Stimulated activated CD8-positive, alpha-beta memory T cell treated with anti-CD3 and anti-CD28 coated beads, Interleukin-15, amount 100 ng/mL, for 48 hours (primary cell): ENCODE measurements around the gene C8G.

ENCODE experiments used
- DNase-seq, 2 donors: peaks; one replicate each; pipeline ENCODE4 v3.0.0-alpha.2; 2020; ENCODE audit warnings: low read depth in 2 of 2

The C8G gene

GRCh38 chr9:136968333-136969127 lies 23.5 kb downstream of the C8G start:
- DNase-seq = no peak

GRCh38 chr9:136969150-136969549 lies 24.1 kb downstream of the C8G start:
- no peak for DNase-seq

GRCh38 chr9:136969774-136970173 lies 24.7 kb downstream of the C8G start:
- DNase-seq = no peak

GRCh38 chr9:136970361-136970760 lies 25.3 kb downstream of the C8G start:
- no peak for DNase-seq

- no peak for DNase-seq
Observed at GRCh38 chr9:136971746-136972145, 26.7 kb downstream of the C8G start.

GRCh38 chr9:136972335-136972734 lies 27.3 kb downstream of the C8G start:
- DNase-seq = no peak

- DNase-seq = no peak
Observed at GRCh38 chr9:136972743-136973142, 27.7 kb downstream of the C8G start.

- no peak for DNase-seq
Observed at GRCh38 chr9:136973618-136974617, 28.9 kb downstream of the C8G start.

GRCh38 chr9:136974817-136975535 lies 29.9 kb downstream of the C8G start:
- no peak for DNase-seq

- peak in 1 of 2 donors; percentile 19 for DNase-seq
Observed at GRCh38 chr9:136975644-136976043, 30.6 kb downstream of the C8G start.

- DNase-seq = no peak
Observed at GRCh38 chr9:136977223-136977622, 32.2 kb downstream of the C8G start, which contains the start of gene PTGDS. PTGDS (plus strand) TSS chr9:136977504; CDS start chr9:136977579, 75 bp downstream.

- no peak for DNase-seq
Observed at GRCh38 chr9:136977649-136978072, 32.6 kb downstream of the C8G start.

GRCh38 chr9:136978073-136978864 lies 33.2 kb downstream of the C8G start:
- peak in 1 of 2 donors; percentile 47 for DNase-seq

- no peak for DNase-seq
Observed at GRCh38 chr9:136978865-136979544, 34.0 kb downstream of the C8G start.

GRCh38 chr9:136979769-136980587 lies 34.9 kb downstream of the C8G start:
- DNase-seq = no peak

- DNase-seq = no peak
Observed at GRCh38 chr9:136980669-136981478, 35.8 kb downstream of the C8G start.

- DNase-seq = no peak
Observed at GRCh38 chr9:136981588-136982231, 36.7 kb downstream of the C8G start.
